ENCODE measurements around the gene PKHD1. TPM values are rescaled to one million over a fixed set of nuclear protein-coding genes. Genes with fewer than 3 reads are reported as not detected.

Gene PKHD1
- total RNA-seq, 2 donors from 2014 or later = not detected

GRCh38 chr6:52104979-52105378 lies 17.6 kb upstream of the PKHD1 start:
- no peak for DNase-seq (ENCODE audit: low spot score)
- H3K27me3 ChIP-seq = no peaks in the 10 kb centered on the region
- H3K36me3 ChIP-seq = no peaks in the 10 kb centered on the region
- no peaks in the 10 kb centered on the region for H3K4me1 ChIP-seq
- no peak for TF ChIP-seq CTCF (IDR thresholded peaks at IDR 0.05)
- H3K4me3 ChIP-seq = no peak overlapping the region
- no peaks in the 10 kb centered on the region for H3K9me3 ChIP-seq
- no peak overlapping the region for H3K27ac ChIP-seq

DNA sequence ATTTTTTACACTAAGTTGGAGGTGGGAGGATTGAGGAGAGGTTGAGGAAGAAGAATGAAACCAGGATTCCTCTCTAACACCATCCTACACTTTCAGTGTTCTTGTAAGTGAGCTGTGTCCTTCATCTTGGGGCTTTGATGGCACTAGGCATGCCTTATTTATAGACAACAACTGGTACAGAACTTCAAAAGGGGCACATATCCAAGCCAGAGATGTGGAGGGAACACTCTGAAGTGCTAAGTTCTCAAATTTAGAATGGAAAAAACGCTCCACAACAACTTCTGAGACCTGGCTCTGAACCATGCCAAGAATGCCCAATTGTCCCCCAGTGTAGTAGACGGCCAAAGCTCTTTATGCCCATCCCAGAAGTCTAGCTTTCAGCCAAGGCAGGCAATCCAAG lies 16.2 kb upstream of the PKHD1 start:
- no peaks in the 10 kb centered on the region for H3K36me3 ChIP-seq
- TF ChIP-seq CTCF (IDR thresholded peaks at IDR 0.05) = no peak
- no peaks in the 10 kb centered on the region for H3K9me3 ChIP-seq
- no peak overlapping the region for H3K27ac ChIP-seq
- no peaks in the 10 kb centered on the region for H3K4me1 ChIP-seq
- no peaks in the 10 kb centered on the region for H3K27me3 ChIP-seq
- H3K4me3 ChIP-seq = no peak overlapping the region
- DNase-seq (ENCODE audit: low spot score) = no peak

DNA sequence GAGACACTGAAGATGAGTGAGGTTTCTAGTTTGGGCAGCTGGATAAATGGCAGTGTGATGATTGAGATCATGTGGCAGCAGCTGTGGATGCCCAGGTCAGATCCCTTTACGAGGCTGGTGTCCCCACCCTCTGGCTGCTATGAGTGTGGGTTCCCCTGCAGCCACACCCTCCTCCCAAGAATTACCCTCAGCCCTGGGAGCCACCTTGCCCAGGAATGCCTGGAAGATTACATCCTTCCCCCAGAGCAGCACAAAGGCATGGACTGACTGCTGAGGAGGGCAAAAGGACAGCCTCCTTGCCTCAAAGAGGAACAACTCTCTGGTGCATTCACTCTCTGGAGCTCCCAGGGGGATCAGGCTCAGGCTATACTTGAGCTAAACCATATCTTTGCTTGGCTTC lies 15.0 kb upstream of the PKHD1 start:
- Histone ChIP-seq H3K27ac (no peak overlapping the region), H3K27me3 (no peaks in the 10 kb centered on the region), H3K4me3 (no peak overlapping the region), H3K36me3 (no peaks in the 10 kb centered on the region), H3K4me1 (no peaks in the 10 kb centered on the region), H3K9me3 (no peaks in the 10 kb centered on the region)
- DNase-seq (ENCODE audit: low spot score) = no peak
- TF ChIP-seq CTCF (IDR thresholded peaks at IDR 0.05) = no peak

DNA sequence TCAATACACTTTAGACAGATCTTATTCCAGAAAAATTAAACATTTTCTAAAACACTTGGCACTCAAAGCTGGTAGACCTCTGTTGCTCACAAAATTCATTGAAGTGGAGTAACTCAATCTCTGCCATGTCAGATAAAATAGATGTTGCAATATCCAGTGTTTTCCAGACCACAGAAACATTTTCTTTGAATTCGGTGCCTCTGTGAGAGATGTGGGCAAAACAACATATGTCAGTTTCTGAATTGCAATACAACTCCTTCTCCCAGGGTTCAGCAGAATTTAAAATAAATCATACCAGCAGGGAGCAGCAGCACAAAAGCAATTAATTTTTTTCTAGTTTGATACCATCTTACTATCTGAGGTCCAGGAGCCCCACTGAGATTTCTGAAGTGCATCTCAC lies 11.3 kb upstream of the PKHD1 start:
- Histone ChIP-seq H3K4me1 (no peaks in the 10 kb centered on the region), H3K4me3 (no peak overlapping the region), H3K27ac (no peak overlapping the region), H3K9me3 (no peaks in the 10 kb centered on the region), H3K27me3 (no peaks in the 10 kb centered on the region), H3K36me3 (no peaks in the 10 kb centered on the region)
- TF ChIP-seq CTCF (IDR thresholded peaks at IDR 0.05) = no peak
- DNase-seq (ENCODE audit: low spot score) = no peak

DNA sequence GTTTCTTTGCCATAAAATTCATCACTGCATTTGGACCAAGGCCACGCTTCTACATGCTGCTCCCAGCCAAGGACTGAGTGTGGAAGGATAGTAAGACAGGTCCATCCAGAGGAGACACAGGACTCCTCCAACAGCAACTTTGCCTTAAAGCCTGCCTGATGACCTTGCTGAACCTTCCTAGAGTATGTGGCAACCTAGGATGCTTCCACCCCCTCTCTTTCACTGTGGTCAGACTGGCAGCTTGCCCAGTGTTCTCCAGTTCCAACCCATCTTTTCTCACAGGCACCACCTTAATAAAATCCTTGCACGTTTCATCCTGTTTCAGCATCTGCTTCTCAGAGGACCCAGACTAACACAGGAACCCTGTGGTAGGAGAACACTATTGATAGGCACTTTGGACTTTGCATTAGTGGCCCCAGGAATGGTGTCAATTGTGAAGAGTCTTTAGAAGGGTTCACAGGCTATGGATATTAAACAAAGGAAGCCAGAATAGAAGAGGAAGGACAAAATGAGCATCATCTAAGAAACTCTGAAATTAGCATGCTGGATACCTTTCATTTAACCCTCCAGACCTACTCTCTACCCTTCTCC lies 2.4 kb upstream of the PKHD1 start:
- TF ChIP-seq CTCF (IDR thresholded peaks at IDR 0.05) = no peak
- no peaks in the 10 kb centered on the region for H3K4me1 ChIP-seq
- DNase-seq (ENCODE audit: low spot score) = no peak
- no peak overlapping the region for H3K4me3 ChIP-seq
- no peaks in the 10 kb centered on the region for H3K27me3 ChIP-seq
- no peak overlapping the region for H3K27ac ChIP-seq
- no peaks in the 10 kb centered on the region for H3K36me3 ChIP-seq
- no peaks in the 10 kb centered on the region for H3K9me3 ChIP-seq

- no peak overlapping the region for H3K4me3 ChIP-seq
- H3K27me3 ChIP-seq = no peaks in the 10 kb centered on the region
- H3K9me3 ChIP-seq = no peaks in the 10 kb centered on the region
- no peaks in the 10 kb centered on the region for H3K36me3 ChIP-seq
- H3K27ac ChIP-seq = no peak overlapping the region
- TF ChIP-seq CTCF (IDR thresholded peaks at IDR 0.05) = no peak
- no peaks in the 10 kb centered on the region for H3K4me1 ChIP-seq
- DNase-seq (ENCODE audit: low spot score) = no peak
Measured at GRCh38 chr6:52086741-52087140, 672 bp downstream of the PKHD1 start.

All from right atrium auricular region (tissue), 2 donors.